WTC11 (cell line): ENCODE data around the gene ZNRF3. TPM values are rescaled to one million over a fixed set of nuclear protein-coding genes. Genes with fewer than 3 reads are reported as not detected.
"Not testable (repeated sequence)": the region's sequence is repeated elsewhere in the genome, so short reads cannot be mapped to it uniquely, and the experiment has no call there.

Experiments used
- ATAC-seq: fragments of 200-7000 bp; cut with Tn5 transposase; 2 replicates; pipeline ENCODE4 v1.10.0; 2021; ENCODE audit warnings: mild to moderate bottlenecking, moderate library complexity
- CTCF ChIA-PET: fragments of 300-600 bp; sonication (Branson Sonifier 250); formaldehyde crosslinking; loops from one replicate; lab custom pipeline; 2021; ENCODE audit warnings: antibody characterized with exemption; lab: Charles Lee
- POLR2A ChIA-PET: fragments of 350-600 bp; sonication (Branson Sonifier 250); formaldehyde crosslinking; loops from one replicate; lab custom pipeline; 2021; ENCODE audit warnings: antibody characterized with exemption; lab: Charles Lee
- DNase-seq: peaks from one replicate; pipeline ENCODE4 v3.0.0; 2021; ENCODE audit warnings: low spot score
- H3K27ac Mint-ChIP-seq: 2 replicates; pipeline ENCODE4 v1.8.0; 2021; ENCODE audit warnings: mixed read lengths
- H3K27me3 Mint-ChIP-seq: 2 replicates; pipeline ENCODE4 v1.8.0; 2021; ENCODE audit warnings: low read depth, mild to moderate bottlenecking, moderate library complexity, mixed read lengths
- H3K36me3 Mint-ChIP-seq: 2 replicates; pipeline ENCODE4 v1.8.0; 2021; ENCODE audit warnings: mixed read lengths
- H3K4me1 Mint-ChIP-seq: 2 replicates; pipeline ENCODE4 v1.8.0; 2022; ENCODE audit warnings: mixed read lengths
- H3K4me3 Mint-ChIP-seq: 2 replicates; pipeline ENCODE4 v1.8.0; 2021; ENCODE audit warnings: mild to moderate bottlenecking, moderate library complexity, mixed read lengths
- H3K9me3 Mint-ChIP-seq: 2 replicates; pipeline ENCODE4 v1.8.0; 2021; ENCODE audit warnings: mixed read lengths
- ELF4 ChIP-seq: sonication (generic); formaldehyde crosslinking; IDR thresholded peaks from 2 replicates; pipeline ENCODE4 v1.8.1; 2022; ENCODE audit warnings: low read depth, mild to moderate bottlenecking, moderate library complexity, missing genetic modification reagents
- FOXK1 ChIP-seq: sonication (generic); formaldehyde crosslinking; IDR thresholded peaks from 2 replicates; pipeline ENCODE4 v1.8.0; 2022; ENCODE audit warnings: mild to moderate bottlenecking, moderate library complexity, missing genetic modification reagents
- NFATC4 ChIP-seq: fragments of 250-450 bp; sonication (Bioruptor Pico); IDR thresholded peaks from 2 replicates; pipeline ENCODE4 v1.9.0; 2021; ENCODE audit warnings: mild to moderate bottlenecking
- NFYB ChIP-seq: sonication (generic); formaldehyde crosslinking; conservative IDR thresholded peaks from 2 replicates; pipeline ENCODE4 v1.8.0; 2022; ENCODE audit warnings: low read depth, missing genetic modification reagents
- PRRX2 ChIP-seq: fragments of 250-450 bp; sonication (Bioruptor Pico); IDR thresholded peaks from 2 replicates; pipeline ENCODE4 v1.8.0; 2021; ENCODE audit warnings: mild to moderate bottlenecking
- SMAD3 ChIP-seq: sonication (generic); formaldehyde crosslinking; IDR thresholded peaks from 2 replicates; pipeline ENCODE4 v1.8.0; 2022; ENCODE audit warnings: missing genetic modification reagents, mild to moderate bottlenecking, borderline replicate concordance
- SMAD4 ChIP-seq: sonication (generic); formaldehyde crosslinking; IDR thresholded peaks from 2 replicates; pipeline ENCODE4 v1.8.0; 2022; ENCODE audit warnings: mild to moderate bottlenecking, missing genetic modification reagents
- ZBTB21 ChIP-seq: sonication (generic); formaldehyde crosslinking; IDR thresholded peaks from 2 replicates; pipeline ENCODE4 v1.8.1; 2023; ENCODE audit warnings: mild to moderate bottlenecking, missing genetic modification reagents, borderline replicate concordance
- ZNF121 ChIP-seq: sonication (generic); formaldehyde crosslinking; IDR thresholded peaks from 2 replicates; pipeline ENCODE4 v1.8.0; 2023; ENCODE audit warnings: missing genetic modification reagents
- ZNF219 ChIP-seq: sonication (generic); formaldehyde crosslinking; IDR thresholded peaks from 2 replicates; pipeline ENCODE4 v1.8.0; 2023; ENCODE audit warnings: missing genetic modification reagents, mild to moderate bottlenecking, borderline replicate concordance
- total RNA-seq: library from RNA; stranded (reverse); gene quantifications from 3 replicates; pipeline ENCODE4 v1.2.3, GENCODE V29; 2021
- TF ChIP-seq, protein P1 (sequence below): sonication (generic); formaldehyde crosslinking; IDR thresholded peaks from 2 replicates; pipeline ENCODE4 v1.8.1; 2022; ENCODE audit warnings: low read depth, mild to moderate bottlenecking, moderate library complexity, missing genetic modification reagents, borderline replicate concordance
- TF ChIP-seq, protein P2 (sequence below): sonication (generic); formaldehyde crosslinking; IDR thresholded peaks from 2 replicates; pipeline ENCODE4 v1.8.1; 2023; ENCODE audit warnings: mild to moderate bottlenecking, missing genetic modification reagents
- TF ChIP-seq, protein P3 (sequence below): sonication (generic); formaldehyde crosslinking; IDR thresholded peaks from 2 replicates; pipeline ENCODE4 v1.8.0; 2023; ENCODE audit warnings: missing genetic modification reagents, mild to moderate bottlenecking, borderline replicate concordance
- TF ChIP-seq, protein P4 (sequence below): sonication (generic); formaldehyde crosslinking; IDR thresholded peaks from 2 replicates; pipeline ENCODE4 v1.8.0; 2022; ENCODE audit warnings: mild to moderate bottlenecking, missing genetic modification reagents
- TF ChIP-seq, protein P5 (sequence below): fragments of 250-450 bp; sonication (Bioruptor Pico); IDR thresholded peaks from 2 replicates; pipeline ENCODE4 v1.9.0; 2021; ENCODE audit warnings: mild to moderate bottlenecking, borderline replicate concordance

Gene ZNRF3
- total RNA-seq, 1 experiment from 2014 or later, result 25.4 TPM

DNA sequence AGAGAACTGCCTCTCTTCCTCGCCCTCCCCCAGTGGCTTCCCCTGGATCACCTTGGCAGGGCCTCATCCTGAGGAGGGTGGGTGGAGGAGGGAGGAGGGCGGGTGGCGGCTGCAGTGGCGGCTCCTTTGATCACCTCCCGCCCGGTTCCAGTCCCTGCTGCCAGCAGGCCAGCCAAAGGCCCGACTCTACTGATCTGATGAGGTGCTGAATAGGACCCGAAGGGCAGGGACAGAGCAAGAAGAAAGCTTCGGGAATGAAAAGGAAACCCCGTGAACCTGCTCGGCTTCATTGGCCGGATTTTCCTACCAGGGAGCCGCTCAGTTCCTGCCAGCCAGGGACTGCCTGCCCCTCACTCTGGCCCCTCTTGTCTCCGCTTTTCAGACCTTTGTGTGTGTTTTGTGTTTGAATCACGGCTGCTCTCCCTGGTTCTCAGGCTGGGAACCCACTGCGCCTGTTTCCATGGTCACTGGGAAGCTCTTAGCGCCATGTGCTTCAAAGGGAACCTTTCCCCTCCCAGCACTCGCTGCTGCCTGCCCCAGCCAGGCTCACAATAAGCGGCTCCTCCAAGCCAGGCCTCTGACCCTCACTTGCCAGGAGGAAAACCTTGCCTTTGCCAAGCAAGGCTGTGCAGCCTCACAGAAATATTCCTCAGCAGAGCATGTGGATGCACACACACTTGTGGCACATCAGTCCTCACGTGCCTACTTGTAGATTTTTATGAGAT is 121.4 kb downstream of the ZNRF3 start (continued):
- TF ChIP-seq, protein P1, sequence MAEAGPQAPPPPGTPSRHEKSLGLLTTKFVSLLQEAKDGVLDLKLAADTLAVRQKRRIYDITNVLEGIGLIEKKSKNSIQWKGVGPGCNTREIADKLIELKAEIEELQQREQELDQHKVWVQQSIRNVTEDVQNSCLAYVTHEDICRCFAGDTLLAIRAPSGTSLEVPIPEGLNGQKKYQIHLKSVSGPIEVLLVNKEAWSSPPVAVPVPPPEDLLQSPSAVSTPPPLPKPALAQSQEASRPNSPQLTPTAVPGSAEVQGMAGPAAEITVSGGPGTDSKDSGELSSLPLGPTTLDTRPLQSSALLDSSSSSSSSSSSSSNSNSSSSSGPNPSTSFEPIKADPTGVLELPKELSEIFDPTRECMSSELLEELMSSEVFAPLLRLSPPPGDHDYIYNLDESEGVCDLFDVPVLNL (CRISPR knock-in tag), result no peak
- TF ChIP-seq, protein P2, sequence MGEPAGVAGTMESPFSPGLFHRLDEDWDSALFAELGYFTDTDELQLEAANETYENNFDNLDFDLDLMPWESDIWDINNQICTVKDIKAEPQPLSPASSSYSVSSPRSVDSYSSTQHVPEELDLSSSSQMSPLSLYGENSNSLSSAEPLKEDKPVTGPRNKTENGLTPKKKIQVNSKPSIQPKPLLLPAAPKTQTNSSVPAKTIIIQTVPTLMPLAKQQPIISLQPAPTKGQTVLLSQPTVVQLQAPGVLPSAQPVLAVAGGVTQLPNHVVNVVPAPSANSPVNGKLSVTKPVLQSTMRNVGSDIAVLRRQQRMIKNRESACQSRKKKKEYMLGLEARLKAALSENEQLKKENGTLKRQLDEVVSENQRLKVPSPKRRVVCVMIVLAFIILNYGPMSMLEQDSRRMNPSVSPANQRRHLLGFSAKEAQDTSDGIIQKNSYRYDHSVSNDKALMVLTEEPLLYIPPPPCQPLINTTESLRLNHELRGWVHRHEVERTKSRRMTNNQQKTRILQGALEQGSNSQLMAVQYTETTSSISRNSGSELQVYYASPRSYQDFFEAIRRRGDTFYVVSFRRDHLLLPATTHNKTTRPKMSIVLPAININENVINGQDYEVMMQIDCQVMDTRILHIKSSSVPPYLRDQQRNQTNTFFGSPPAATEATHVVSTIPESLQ (CRISPR knock-in tag), result no peak
- TF ChIP-seq ZBTB21 (CRISPR knock-in tag), result peak; percentile 38; the same call in 1 of the 2 replicates
- TF ChIP-seq NFATC4 (CRISPR knock-in tag), result no peak
- TF ChIP-seq SMAD4 (CRISPR knock-in tag), result no peak
- no peak for TF ChIP-seq ZNF219 (CRISPR knock-in tag)

DNA sequence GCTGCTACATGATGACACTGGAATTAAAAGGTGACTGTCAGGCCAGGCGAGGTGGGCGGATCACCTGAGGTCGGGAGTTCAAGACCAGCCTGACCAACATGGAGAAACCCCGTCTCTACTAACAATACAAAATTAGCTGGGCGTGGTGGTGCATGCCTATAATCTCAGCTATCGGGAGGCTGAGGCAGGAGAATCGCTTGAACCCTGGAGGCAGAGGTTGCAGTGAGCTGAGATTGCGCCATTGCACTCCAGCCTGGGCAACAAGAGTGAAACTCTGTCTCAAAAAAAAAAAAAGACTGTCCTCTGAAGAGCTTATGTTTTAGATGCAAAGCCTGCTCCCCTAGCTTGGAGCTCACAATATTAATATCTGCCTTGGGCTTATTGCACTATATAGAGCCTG is 122.4 kb downstream of the ZNRF3 start:
- DNase-seq, H3K9me3 Mint-ChIP-seq, H3K36me3 Mint-ChIP-seq, H3K4me3 Mint-ChIP-seq, ATAC-seq, H3K27me3 Mint-ChIP-seq: not testable (repeated sequence)
- POLR2A ChIA-PET, result interaction anchor here (1.6 kb wide), 1 partner anchor 26 kb away, joined by 8 read pairs; no protein-coding TSS in a partner anchor
- H3K27ac Mint-ChIP-seq, result peak overlapping the region; percentile 99
- H3K4me1 Mint-ChIP-seq, result peaks cover 80% of the 10 kb centered on the region
- CTCF ChIA-PET, result interaction anchor here (0.7 to 1.4 kb wide), 2 partner anchors 120 to 150 kb away, joined by 4 read pairs; no protein-coding TSS in a partner anchor

DNA sequence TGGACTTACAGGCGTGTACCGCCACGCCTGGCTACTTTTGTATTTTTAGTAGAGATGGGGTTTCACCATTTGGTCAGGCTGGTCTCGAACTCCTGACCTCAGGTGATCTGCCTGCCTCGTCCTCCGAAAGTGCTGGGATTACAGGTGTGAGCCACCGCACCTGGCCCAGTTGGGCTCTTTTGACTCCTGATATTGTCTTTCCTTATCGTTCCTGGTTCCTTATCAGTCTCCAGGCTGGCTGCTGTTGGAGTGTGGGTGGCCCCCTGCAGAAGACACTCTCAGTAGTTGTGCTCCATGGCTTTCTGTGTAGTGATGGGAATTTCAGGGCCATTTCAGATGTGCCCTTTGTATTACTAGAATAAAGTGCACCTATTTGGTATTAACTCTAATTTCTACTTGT is 123.0 kb downstream of the ZNRF3 start:
- CTCF ChIA-PET, result interaction anchor here (0.7 kb wide), 1 partner anchor 121 kb away, joined by 4 read pairs; no protein-coding TSS in a partner anchor
- TF ChIP-seq, protein P3, sequence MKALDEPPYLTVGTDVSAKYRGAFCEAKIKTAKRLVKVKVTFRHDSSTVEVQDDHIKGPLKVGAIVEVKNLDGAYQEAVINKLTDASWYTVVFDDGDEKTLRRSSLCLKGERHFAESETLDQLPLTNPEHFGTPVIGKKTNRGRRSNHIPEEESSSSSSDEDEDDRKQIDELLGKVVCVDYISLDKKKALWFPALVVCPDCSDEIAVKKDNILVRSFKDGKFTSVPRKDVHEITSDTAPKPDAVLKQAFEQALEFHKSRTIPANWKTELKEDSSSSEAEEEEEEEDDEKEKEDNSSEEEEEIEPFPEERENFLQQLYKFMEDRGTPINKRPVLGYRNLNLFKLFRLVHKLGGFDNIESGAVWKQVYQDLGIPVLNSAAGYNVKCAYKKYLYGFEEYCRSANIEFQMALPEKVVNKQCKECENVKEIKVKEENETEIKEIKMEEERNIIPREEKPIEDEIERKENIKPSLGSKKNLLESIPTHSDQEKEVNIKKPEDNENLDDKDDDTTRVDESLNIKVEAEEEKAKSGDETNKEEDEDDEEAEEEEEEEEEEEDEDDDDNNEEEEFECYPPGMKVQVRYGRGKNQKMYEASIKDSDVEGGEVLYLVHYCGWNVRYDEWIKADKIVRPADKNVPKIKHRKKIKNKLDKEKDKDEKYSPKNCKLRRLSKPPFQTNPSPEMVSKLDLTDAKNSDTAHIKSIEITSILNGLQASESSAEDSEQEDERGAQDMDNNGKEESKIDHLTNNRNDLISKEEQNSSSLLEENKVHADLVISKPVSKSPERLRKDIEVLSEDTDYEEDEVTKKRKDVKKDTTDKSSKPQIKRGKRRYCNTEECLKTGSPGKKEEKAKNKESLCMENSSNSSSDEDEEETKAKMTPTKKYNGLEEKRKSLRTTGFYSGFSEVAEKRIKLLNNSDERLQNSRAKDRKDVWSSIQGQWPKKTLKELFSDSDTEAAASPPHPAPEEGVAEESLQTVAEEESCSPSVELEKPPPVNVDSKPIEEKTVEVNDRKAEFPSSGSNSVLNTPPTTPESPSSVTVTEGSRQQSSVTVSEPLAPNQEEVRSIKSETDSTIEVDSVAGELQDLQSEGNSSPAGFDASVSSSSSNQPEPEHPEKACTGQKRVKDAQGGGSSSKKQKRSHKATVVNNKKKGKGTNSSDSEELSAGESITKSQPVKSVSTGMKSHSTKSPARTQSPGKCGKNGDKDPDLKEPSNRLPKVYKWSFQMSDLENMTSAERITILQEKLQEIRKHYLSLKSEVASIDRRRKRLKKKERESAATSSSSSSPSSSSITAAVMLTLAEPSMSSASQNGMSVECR (CRISPR knock-in tag), result no peak
- TF ChIP-seq SMAD3 (CRISPR knock-in tag) (no peak), ZNF121 (CRISPR knock-in tag) (no peak), ZBTB21 (CRISPR knock-in tag) (no peak), ELF4 (CRISPR knock-in tag) (no peak), PRRX2 (CRISPR knock-in tag) (no peak), NFYB (CRISPR knock-in tag) (no peak), FOXK1 (CRISPR knock-in tag) (no peak)
- TF ChIP-seq, protein P4, sequence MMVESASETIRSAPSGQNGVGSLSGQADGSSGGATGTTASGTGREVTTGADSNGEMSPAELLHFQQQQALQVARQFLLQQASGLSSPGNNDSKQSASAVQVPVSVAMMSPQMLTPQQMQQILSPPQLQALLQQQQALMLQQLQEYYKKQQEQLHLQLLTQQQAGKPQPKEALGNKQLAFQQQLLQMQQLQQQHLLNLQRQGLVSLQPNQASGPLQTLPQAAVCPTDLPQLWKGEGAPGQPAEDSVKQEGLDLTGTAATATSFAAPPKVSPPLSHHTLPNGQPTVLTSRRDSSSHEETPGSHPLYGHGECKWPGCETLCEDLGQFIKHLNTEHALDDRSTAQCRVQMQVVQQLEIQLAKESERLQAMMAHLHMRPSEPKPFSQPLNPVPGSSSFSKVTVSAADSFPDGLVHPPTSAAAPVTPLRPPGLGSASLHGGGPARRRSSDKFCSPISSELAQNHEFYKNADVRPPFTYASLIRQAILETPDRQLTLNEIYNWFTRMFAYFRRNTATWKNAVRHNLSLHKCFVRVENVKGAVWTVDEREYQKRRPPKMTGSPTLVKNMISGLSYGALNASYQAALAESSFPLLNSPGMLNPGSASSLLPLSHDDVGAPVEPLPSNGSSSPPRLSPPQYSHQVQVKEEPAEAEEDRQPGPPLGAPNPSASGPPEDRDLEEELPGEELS (CRISPR knock-in tag), result no peak
- TF ChIP-seq, protein P5, sequence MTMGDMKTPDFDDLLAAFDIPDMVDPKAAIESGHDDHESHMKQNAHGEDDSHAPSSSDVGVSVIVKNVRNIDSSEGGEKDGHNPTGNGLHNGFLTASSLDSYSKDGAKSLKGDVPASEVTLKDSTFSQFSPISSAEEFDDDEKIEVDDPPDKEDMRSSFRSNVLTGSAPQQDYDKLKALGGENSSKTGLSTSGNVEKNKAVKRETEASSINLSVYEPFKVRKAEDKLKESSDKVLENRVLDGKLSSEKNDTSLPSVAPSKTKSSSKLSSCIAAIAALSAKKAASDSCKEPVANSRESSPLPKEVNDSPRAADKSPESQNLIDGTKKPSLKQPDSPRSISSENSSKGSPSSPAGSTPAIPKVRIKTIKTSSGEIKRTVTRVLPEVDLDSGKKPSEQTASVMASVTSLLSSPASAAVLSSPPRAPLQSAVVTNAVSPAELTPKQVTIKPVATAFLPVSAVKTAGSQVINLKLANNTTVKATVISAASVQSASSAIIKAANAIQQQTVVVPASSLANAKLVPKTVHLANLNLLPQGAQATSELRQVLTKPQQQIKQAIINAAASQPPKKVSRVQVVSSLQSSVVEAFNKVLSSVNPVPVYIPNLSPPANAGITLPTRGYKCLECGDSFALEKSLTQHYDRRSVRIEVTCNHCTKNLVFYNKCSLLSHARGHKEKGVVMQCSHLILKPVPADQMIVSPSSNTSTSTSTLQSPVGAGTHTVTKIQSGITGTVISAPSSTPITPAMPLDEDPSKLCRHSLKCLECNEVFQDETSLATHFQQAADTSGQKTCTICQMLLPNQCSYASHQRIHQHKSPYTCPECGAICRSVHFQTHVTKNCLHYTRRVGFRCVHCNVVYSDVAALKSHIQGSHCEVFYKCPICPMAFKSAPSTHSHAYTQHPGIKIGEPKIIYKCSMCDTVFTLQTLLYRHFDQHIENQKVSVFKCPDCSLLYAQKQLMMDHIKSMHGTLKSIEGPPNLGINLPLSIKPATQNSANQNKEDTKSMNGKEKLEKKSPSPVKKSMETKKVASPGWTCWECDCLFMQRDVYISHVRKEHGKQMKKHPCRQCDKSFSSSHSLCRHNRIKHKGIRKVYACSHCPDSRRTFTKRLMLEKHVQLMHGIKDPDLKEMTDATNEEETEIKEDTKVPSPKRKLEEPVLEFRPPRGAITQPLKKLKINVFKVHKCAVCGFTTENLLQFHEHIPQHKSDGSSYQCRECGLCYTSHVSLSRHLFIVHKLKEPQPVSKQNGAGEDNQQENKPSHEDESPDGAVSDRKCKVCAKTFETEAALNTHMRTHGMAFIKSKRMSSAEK (CRISPR knock-in tag), result no peak

More for the DNA sequence above, 123.0 kb downstream of the ZNRF3 start:
- POLR2A ChIA-PET, result no interaction called here
- Mint-ChIP-seq H3K27me3 (no peaks in the 10 kb centered on the region), H3K27ac (peak overlapping the region; percentile 76), H3K4me1 (peaks cover 85% of the 10 kb centered on the region), H3K4me3 (no peak overlapping the region), H3K9me3 (no peaks in the 10 kb centered on the region; the same call in 1 of the 2 replicates), H3K36me3 (peaks cover 7% of the 10 kb centered on the region; the same call in 1 of the 2 replicates)
- ATAC-seq, result no peak
- no peak for DNase-seq
